Measurements from ENCODE around the gene AGPAT3. TPM values are rescaled to one million over a fixed set of nuclear protein-coding genes. Genes with fewer than 3 reads are reported as not detected.
"Not testable (repeated sequence)": the region's sequence is repeated elsewhere in the genome, so short reads cannot be mapped to it uniquely, and the experiment has no call there.

The AGPAT3 gene
- total RNA-seq (19.2 TPM), polyA plus RNA-seq (ENCODE audit: insufficient read depth in 1 of 8, insufficient read length in 8 of 8, low replicate concordance in 1 of 8) (10 to 100 TPM; 23.3 to 32.2 (median 28.2) TPM)
- long read RNA-seq, donor 1, full-length matches to known transcripts: 2 of 2 reads
- long read RNA-seq, donor 1, partial matches to known transcripts: 0 of 2 reads
- long read RNA-seq, donor 1, other reads (novel, unspliced or antisense): 0 of 2 reads
- long read RNA-seq, donor 2, partial matches to known transcripts: 0 of 1 reads
- long read RNA-seq, donor 2, other reads (novel, unspliced or antisense): 0 of 1 reads
- long read RNA-seq, donor 3, full-length matches to known transcripts: 16 of 22 reads
- long read RNA-seq, donor 3, partial matches to known transcripts: 6 of 22 reads
- long read RNA-seq, donor 3, other reads (novel, unspliced or antisense): 0 of 22 reads
- long read RNA-seq, donor 4, full-length matches to known transcripts: 5 of 5 reads
- long read RNA-seq, donor 4, partial matches to known transcripts: 0 of 5 reads
- long read RNA-seq, donor 4, other reads (novel, unspliced or antisense): 0 of 5 reads
- long read RNA-seq, donor 5, full-length matches to known transcripts: 5 of 5 reads
- long read RNA-seq, donor 5, partial matches to known transcripts: 0 of 5 reads
- long read RNA-seq, donor 5, other reads (novel, unspliced or antisense): 0 of 5 reads
- long read RNA-seq, donor 6, full-length matches to known transcripts: 6 of 6 reads
- long read RNA-seq, donor 6, partial matches to known transcripts: 0 of 6 reads
- long read RNA-seq, donor 6, other reads (novel, unspliced or antisense): 0 of 6 reads
- long read RNA-seq, donor 7, full-length matches to known transcripts: 3 of 3 reads
- long read RNA-seq, donor 7, partial matches to known transcripts: 0 of 3 reads
- long read RNA-seq, donor 7, other reads (novel, unspliced or antisense): 0 of 3 reads
- long read RNA-seq, donor 8: 0 reads
- long read RNA-seq, donor 9, full-length matches to known transcripts: 5 of 5 reads
- long read RNA-seq, donor 9, partial matches to known transcripts: 0 of 5 reads
- long read RNA-seq, donor 9, other reads (novel, unspliced or antisense): 0 of 5 reads
- long read RNA-seq, donor 10, full-length matches to known transcripts: 2 of 2 reads
- long read RNA-seq, donor 10, partial matches to known transcripts: 0 of 2 reads
- long read RNA-seq, donor 10, other reads (novel, unspliced or antisense): 0 of 2 reads
- long read RNA-seq, donor 11, full-length matches to known transcripts: 7 of 7 reads
- long read RNA-seq, donor 11, partial matches to known transcripts: 0 of 7 reads
- long read RNA-seq, donor 11, other reads (novel, unspliced or antisense): 0 of 7 reads

- H3K4me1 ChIP-seq (ENCODE audit: control insufficient read depth, insufficient read depth, low read length): peaks cover 18% of the 10 kb centered on the region
- H3K36me3 ChIP-seq (ENCODE audit: control insufficient read depth, insufficient read depth, low read length): peaks cover 16% of the 10 kb centered on the region
- H3K9me3 ChIP-seq (replicated peaks; ENCODE audit: control insufficient read depth, low read depth, low read length): no peaks in the 10 kb centered on the region
- H3K27me3 ChIP-seq (ENCODE audit: control insufficient read depth, insufficient read depth, low read length): no peaks in the 10 kb centered on the region
- peak; percentile 54 for DNase-seq
- peak within 1 kb of the TSS; percentile 88 for H3K27ac ChIP-seq (ENCODE audit: low read length)
- WGBS (ENCODE audit: insufficient coverage): under 1% methylated on average over 67 of the region's 102 CpGs
- H3K4me3 ChIP-seq (ENCODE audit: low read length): peak within 1 kb of the TSS; percentile 61
These were observed at the start of gene AGPAT3 for GRCh38 chr21:43864962-43865539. TSS of gene AGPAT3 (plus strand) at chr21:43865223. CDS start at chr21:43959682, 94,459 bp downstream.

GRCh38 chr21:43815991-43816390 lies 49.0 kb upstream of the AGPAT3 start:
- no peak for DNase-seq
- Histone ChIP-seq H3K36me3 (ENCODE audit: control insufficient read depth, insufficient read depth, low read length) (no peaks in the 10 kb centered on the region), H3K4me3 (ENCODE audit: low read length) (no peak overlapping the region), H3K27ac (ENCODE audit: low read length) (no peak overlapping the region), H3K9me3 (replicated peaks; ENCODE audit: control insufficient read depth, low read depth, low read length) (peaks cover 8% of the 10 kb centered on the region), H3K4me1 (ENCODE audit: control insufficient read depth, insufficient read depth, low read length) (peaks cover 25% of the 10 kb centered on the region), H3K27me3 (ENCODE audit: control insufficient read depth, insufficient read depth, low read length) (peaks cover 2% of the 10 kb centered on the region)
- 83% methylated on average over 14 of the region's 15 CpGs for WGBS (ENCODE audit: insufficient coverage)

- DNase-seq: no peak
- no peak overlapping the region for H3K27ac ChIP-seq (ENCODE audit: low read length)
- peaks cover 8% of the 10 kb centered on the region for H3K9me3 ChIP-seq (replicated peaks; ENCODE audit: control insufficient read depth, low read depth, low read length)
- peaks cover 2% of the 10 kb centered on the region for H3K27me3 ChIP-seq (ENCODE audit: control insufficient read depth, insufficient read depth, low read length)
- H3K36me3 ChIP-seq (ENCODE audit: control insufficient read depth, insufficient read depth, low read length): no peaks in the 10 kb centered on the region
- WGBS (ENCODE audit: insufficient coverage): 56% methylated on average over 14 of the region's 14 CpGs
- no peak overlapping the region for H3K4me3 ChIP-seq (ENCODE audit: low read length)
- peaks cover 18% of the 10 kb centered on the region for H3K4me1 ChIP-seq (ENCODE audit: control insufficient read depth, insufficient read depth, low read length)
These were observed 48.4 kb upstream of the AGPAT3 start for GRCh38 chr21:43816611-43817071.

GRCh38 chr21:43817157-43818086 lies 47.6 kb upstream of the AGPAT3 start:
- DNase-seq: no peak
- Histone ChIP-seq H3K9me3 (replicated peaks; ENCODE audit: control insufficient read depth, low read depth, low read length) (peaks cover 8% of the 10 kb centered on the region), H3K4me3 (ENCODE audit: low read length) (no peak overlapping the region), H3K36me3 (ENCODE audit: control insufficient read depth, insufficient read depth, low read length) (no peaks in the 10 kb centered on the region), H3K4me1 (ENCODE audit: control insufficient read depth, insufficient read depth, low read length) (peaks cover 10% of the 10 kb centered on the region), H3K27me3 (ENCODE audit: control insufficient read depth, insufficient read depth, low read length) (peaks cover 2% of the 10 kb centered on the region), H3K27ac (ENCODE audit: low read length) (no peak overlapping the region)
- 81% methylated on average over 26 of the region's 29 CpGs for WGBS (ENCODE audit: insufficient coverage)

GRCh38 chr21:43818685-43819084 lies 46.3 kb upstream of the AGPAT3 start:
- Histone ChIP-seq H3K4me1 (ENCODE audit: control insufficient read depth, insufficient read depth, low read length) (peaks cover 9% of the 10 kb centered on the region), H3K27me3 (ENCODE audit: control insufficient read depth, insufficient read depth, low read length) (peaks cover 2% of the 10 kb centered on the region), H3K9me3 (replicated peaks; ENCODE audit: control insufficient read depth, low read depth, low read length) (peaks cover 8% of the 10 kb centered on the region), H3K27ac (ENCODE audit: low read length) (no peak overlapping the region), H3K4me3 (ENCODE audit: low read length) (no peak overlapping the region), H3K36me3 (ENCODE audit: control insufficient read depth, insufficient read depth, low read length) (no peaks in the 10 kb centered on the region)
- no CpG with 5 or more reads among the region's 3 CpGs for WGBS (ENCODE audit: insufficient coverage)
- DNase-seq: peak; percentile 50

- no peak for DNase-seq
- Histone ChIP-seq H3K9me3 (replicated peaks; ENCODE audit: control insufficient read depth, low read depth, low read length) (peaks cover 8% of the 10 kb centered on the region), H3K36me3 (ENCODE audit: control insufficient read depth, insufficient read depth, low read length) (no peaks in the 10 kb centered on the region), H3K4me1 (ENCODE audit: control insufficient read depth, insufficient read depth, low read length) (peaks cover 2% of the 10 kb centered on the region), H3K27ac (ENCODE audit: low read length) (no peak overlapping the region), H3K27me3 (ENCODE audit: control insufficient read depth, insufficient read depth, low read length) (peaks cover 2% of the 10 kb centered on the region), H3K4me3 (ENCODE audit: low read length) (no peak overlapping the region)
- 92% methylated on average over 21 of the region's 25 CpGs for WGBS (ENCODE audit: insufficient coverage)
These were observed 45.3 kb upstream of the AGPAT3 start for GRCh38 chr21:43819511-43820405.

GRCh38 chr21:43820466-43820865 lies 44.6 kb upstream of the AGPAT3 start:
- 85% methylated on average over 11 of the region's 11 CpGs for WGBS (ENCODE audit: insufficient coverage)
- Histone ChIP-seq H3K9me3 (replicated peaks; ENCODE audit: control insufficient read depth, low read depth, low read length) (peaks cover 8% of the 10 kb centered on the region), H3K4me1 (ENCODE audit: control insufficient read depth, insufficient read depth, low read length) (peaks cover under 1% of the 10 kb centered on the region), H3K27me3 (ENCODE audit: control insufficient read depth, insufficient read depth, low read length) (peaks cover 3% of the 10 kb centered on the region), H3K36me3 (ENCODE audit: control insufficient read depth, insufficient read depth, low read length) (no peaks in the 10 kb centered on the region), H3K27ac (ENCODE audit: low read length) (no peak overlapping the region), H3K4me3 (ENCODE audit: low read length) (no peak overlapping the region)
- DNase-seq: no peak

- not testable (repeated sequence) for H3K9me3 ChIP-seq (replicated peaks; ENCODE audit: control insufficient read depth, low read depth, low read length); H3K27ac ChIP-seq (ENCODE audit: low read length); H3K4me3 ChIP-seq (ENCODE audit: low read length); H3K36me3 ChIP-seq (ENCODE audit: control insufficient read depth, insufficient read depth, low read length); DNase-seq
- Histone ChIP-seq H3K27me3 (ENCODE audit: control insufficient read depth, insufficient read depth, low read length) (peaks cover 13% of the 10 kb centered on the region), H3K4me1 (ENCODE audit: control insufficient read depth, insufficient read depth, low read length) (peaks cover 16% of the 10 kb centered on the region)
- WGBS (ENCODE audit: insufficient coverage): 89% methylated on average over 6 of the region's 25 CpGs
These were observed 42.9 kb upstream of the AGPAT3 start for GRCh38 chr21:43822166-43822565.
